ENCODE measurements around the gene MYRIP.

MYRIP gene

GRCh38 chr3:40290396-40290795 lies 481.0 kb downstream of the MYRIP start:
- no peak for DNase-seq (ENCODE audit: low read depth)

DNA sequence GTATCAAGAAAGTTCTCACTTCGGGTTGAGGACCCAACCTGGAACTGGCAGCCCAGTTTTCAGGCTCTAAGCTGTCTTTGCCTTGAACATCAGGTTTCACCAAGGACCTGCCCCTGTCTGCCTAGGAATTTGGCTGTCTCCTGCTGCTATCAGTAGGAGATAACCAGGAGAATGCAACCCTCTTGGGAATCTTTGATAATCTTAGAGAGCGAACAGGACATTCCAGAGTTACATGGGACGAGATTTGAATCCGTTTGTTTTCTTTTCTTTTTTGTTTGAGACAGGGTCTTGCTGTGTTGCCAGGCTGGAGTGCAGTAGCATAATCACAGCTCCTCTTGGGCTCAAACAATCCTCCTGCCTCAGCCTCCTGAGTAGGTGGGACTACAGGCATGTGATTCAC lies 482.1 kb downstream of the MYRIP start:
- DNase-seq (ENCODE audit: low read depth): no peak

DNA sequence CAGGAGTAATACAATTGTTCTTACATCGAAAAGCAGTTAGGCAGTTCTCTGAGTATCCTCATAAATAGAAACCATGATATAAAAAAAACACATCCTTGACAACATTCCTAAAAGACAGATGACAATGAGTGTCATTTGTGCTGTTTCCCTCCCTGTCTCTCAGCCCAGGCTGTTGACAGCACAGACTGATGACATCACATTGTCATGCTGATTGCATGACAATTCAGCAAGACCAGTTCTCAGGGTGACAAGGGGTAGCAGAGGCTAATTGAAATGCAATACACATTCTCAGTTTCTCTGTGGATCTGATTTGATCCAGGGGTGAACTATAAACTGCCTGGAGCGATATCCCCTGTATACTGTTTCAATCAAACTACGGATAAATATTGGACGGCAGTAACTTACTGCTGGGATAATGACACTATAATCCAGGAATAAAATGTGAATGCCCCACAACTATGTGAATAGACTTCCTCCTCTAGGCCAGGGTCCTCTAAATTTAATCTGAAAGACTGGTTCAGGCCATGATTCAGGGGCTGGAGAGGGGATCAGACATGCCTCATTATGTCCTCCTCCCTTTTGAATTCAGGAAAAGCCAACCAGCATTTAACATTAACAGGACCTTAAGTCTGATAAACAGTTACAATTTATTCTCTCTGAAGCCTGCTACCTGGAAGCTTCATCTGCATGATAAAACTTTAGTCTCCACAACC lies 483.4 kb downstream of the MYRIP start:
- DNase-seq (ENCODE audit: low read depth): no peak

- DNase-seq (ENCODE audit: low read depth): no peak
These were observed 485.0 kb downstream of the MYRIP start for GRCh38 chr3:40294434-40294833.

GRCh38 chr3:40298075-40298474 lies 488.7 kb downstream of the MYRIP start:
- DNase-seq (ENCODE audit: low read depth): no peak

DNA sequence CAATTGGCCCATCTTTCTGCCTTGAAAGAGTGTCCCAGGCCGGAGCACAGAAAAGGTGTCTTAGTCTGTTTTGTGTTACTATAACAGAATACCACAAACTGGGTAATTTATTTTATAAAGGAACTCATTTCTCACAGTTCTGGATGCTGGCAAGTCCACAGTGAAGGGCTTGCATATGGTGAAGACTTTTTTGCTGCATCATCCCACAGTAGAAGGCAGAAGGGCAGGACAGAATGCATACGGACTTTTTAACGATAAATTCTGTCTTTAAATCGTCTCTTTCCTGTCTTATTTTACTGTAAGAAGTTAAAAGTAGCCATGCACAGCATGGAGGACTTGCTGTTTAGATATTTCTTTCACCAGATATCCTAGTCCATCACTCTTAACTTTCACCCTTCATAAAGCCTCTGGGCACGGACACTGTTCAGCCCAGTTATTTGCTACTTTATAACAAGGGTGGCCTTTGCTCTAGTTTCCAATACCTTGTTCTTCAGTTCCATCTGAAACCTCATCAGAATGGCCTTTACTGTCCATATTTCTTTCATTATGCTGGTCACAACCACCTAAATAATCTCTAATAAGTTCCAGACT lies 489.8 kb downstream of the MYRIP start:
- no peak for DNase-seq (ENCODE audit: low read depth)

GRCh38 chr3:40299721-40300335 lies 490.4 kb downstream of the MYRIP start:
- peak; percentile 93 for DNase-seq (ENCODE audit: low read depth)

DNA sequence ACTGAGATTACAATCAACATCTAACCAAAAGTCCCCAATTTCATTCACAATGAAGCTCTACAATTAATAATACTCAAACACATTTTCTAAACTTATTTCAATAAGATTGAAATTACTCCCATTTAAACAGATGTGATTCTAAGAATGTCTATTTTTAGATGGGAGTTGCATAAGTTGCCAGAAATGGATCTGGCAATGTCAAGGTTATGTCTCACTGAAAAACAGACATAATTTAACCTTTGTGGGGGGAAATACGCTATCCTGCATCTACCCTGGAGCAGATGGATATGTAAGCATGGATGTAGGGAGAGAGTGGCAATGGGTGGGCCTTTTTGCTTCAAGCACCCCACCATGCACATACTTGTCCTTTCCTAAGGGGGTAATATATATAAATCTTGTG lies 493.4 kb downstream of the MYRIP start:
- peak; percentile 26 for DNase-seq (ENCODE audit: low read depth)

GRCh38 chr3:40304352-40304751 lies 494.9 kb downstream of the MYRIP start:
- no peak for DNase-seq (ENCODE audit: low read depth)

DNA sequence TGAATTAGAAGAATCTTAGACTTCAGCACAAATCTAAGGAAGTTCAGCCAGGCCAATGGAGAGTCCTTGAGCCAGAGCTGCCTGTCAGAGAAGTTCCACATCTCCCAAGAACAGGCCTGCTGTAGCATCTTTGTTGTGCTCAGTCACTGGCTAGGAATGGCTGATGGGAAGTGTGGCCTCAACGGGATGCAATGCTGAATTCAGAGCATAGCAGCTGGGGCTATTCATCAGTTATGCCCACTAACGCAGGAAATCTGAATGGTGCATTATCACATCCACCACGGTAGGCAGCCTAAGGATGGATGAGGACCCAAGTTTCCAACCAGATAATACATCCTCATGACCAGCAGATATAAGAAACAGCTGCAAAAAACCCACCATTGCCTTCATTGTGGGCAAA lies 496.9 kb downstream of the MYRIP start:
- peak; percentile 64 for DNase-seq (ENCODE audit: low read depth)

DNA sequence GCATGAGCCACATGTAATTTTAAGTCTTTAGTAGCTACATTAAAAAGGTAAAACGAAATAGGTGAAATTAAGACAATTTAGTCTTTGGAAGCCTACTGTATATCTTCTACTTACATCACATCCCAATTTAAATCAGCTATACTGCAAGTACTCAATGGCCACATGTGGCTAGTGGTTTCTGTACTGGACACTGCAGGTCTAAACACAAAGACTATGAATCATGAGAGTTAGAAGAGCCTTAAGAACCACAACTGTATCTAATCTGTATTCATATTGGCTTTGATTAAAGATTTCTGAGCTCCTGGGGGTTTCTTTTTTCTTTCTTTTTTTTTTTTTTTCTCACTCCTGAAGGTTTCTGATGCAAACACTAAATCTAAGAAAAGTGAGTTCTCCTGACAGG lies 497.8 kb downstream of the MYRIP start:
- DNase-seq (ENCODE audit: low read depth): no peak

DNA sequence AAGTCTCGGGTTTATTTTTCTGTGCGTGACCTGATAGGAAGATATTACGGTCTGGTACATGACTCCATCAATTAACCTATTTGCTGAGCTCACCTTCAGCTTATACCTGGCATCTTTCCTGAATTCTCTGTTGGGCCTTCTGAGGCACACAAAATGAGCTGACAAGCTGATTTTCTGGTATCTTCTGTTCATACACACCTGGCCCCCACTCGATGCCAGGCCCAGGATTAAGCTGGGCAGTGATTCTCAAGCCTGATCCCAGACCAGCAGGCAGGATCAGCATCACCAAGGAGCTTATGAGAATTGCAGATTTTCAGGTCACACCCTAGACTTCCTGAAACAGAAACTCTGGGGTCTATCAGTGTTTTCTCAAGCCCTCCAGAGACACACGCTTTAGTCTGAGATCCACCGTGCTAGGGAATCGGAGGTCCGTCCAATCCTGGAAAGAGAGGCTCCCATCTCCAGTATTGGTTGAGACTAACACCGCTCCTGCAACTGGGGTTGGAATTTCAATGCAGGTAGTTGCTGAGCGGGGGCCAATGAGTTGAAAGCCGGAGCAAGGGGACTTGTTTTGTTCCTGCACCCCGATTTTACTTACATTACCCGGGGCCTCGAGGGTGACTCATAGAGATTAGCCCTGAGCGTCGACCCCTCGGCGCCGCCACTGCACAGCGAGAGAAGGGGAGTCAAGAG lies 499.5 kb downstream of the MYRIP start:
- peak; percentile 6 for DNase-seq (ENCODE audit: low read depth)

DNA sequence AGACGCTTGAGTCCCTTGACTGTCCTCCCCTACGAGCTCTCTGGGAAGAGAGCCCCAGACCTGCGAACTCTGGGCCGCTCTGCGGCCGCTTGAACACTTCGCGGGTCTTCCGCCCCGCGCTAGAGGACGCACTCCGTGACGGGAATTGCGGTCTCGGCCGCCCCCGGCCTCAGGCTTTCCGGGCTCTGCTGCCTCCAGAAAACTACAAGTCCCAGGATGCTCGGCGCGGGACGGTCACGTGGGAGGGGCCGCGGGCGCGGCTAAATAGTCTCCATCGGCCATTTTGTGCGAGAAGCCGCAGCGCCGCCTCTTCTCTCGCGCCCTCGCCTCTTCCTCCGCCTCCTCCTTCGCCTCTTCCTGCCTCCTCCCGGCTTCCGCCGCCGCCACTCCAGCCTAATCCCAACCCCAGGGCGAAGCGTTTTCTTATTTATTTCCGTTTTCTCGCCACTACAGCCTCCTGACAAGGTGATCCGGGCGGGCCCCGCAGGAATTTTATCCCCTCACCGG lies 500.1 kb downstream of the MYRIP start, which contains the start of gene EIF1B:
TSS of gene EIF1B (plus strand) at position 290 of the 507 bp plus-strand sequence. CDS start 235 bp downstream, outside the sequence.
- peak; percentile 97 for DNase-seq (ENCODE audit: low read depth)
